HG02678 (cell line): ENCODE results near the gene JPH2.

Experiments
- ATAC-seq: cut with Tn5 transposase; IDR thresholded peaks from one replicate; pipeline ENCODE4 v1.9.1; 2021; ENCODE audit warnings: mild to moderate bottlenecking, moderate library complexity; ENCODE audit not compliant: unreplicated experiment

The JPH2 gene

DNA sequence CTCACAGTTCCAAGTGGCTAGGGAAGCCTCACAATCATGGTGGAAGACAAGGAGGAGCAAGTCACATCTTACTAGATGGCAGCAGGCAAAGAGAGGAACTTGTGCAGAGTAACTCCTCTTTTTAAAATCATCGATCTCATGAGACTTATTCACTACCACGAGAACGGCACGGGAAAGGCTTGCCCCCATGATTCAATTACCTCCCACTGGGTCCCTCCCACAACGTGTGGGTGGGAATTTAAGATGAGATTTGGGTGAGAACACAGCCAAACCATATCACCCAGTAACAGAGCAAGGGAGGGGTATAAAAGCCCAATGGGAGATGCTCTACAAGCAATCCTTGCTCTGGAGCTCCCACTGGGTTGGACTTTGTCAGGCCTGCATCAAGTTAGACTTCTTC is 80.4 kb downstream of the JPH2 start:
- ATAC-seq, result no peak

DNA sequence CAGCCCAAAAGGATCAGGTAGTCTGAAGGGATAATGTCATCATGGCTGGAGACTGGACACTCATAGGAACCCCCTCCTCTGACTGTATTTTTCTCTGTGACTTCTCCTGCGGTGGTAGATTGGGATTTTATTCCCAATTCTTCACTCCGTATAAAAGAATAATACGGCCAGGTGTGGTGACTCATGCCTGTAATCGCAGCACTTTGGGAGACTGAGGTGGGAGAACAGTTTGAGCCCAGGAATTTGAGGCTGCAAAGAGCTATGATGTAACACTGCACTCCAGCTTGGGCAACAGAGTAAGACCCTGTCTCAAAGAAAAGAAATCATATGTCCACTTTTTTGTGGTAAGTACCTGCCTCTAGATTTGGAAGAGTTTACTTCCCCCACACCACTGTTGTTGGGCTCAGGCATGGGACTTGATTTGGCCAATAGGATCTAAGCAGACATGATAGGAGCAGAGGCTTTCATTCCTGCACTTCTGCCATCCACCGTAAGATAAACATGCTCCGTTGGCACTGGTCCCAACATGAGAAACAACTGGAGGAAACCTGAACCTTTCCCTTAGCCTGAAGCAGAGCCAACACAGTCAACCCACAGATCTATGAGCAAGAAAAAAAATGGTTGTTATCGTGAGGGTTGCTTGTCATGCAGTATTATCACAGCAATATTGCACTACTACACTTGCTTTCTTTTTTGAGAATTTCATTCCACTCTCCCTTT is 82.0 kb downstream of the JPH2 start:
- no peak for ATAC-seq

GRCh38 chr20:44102582-44102981 is 84.4 kb downstream of the JPH2 start:
- no peak for ATAC-seq

DNA sequence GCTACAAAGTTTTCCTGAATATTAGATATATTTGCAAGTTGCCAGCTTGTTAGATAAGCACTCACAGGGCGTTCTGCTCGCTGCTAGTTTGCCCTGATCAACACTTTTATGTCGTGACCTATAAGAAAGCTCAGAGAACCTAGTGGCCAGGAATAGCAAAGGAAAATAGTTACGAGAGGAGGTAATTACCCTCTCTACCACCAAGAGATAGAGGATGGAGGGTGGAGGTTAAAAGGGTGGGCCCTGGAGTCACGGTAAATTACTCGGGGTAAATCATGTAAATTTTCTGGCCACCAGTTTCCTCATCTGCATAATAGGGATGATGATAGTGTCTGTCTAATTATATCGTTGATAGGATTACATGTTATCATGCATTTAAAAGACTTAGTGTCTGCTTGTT is 87.2 kb downstream of the JPH2 start:
- no peak for ATAC-seq

DNA sequence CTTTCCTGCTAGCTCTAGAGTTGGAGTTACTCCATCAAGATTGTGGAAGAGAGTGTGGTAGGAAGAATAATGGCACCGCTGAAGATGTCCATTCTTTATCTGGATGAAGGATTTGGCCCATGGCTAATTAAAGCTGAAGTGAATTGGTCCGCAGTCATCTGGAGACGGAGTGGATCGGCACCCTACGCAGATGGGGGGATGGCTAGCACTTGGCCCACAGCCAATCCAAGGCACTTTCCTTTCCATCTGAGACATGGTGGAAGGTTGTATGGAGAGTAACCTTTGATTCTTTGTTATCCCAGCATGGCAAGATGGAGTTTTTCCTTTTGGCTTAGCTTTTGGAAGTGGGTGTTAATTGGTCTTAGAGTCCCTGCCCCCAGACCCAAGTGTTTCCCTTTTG is 88.3 kb downstream of the JPH2 start:
- no peak for ATAC-seq

- ATAC-seq, result no peak
These were observed 88.7 kb downstream of the JPH2 start for GRCh38 chr20:44098256-44098630.

GRCh38 chr20:44097521-44098255 is 89.3 kb downstream of the JPH2 start:
- no peak for ATAC-seq

DNA sequence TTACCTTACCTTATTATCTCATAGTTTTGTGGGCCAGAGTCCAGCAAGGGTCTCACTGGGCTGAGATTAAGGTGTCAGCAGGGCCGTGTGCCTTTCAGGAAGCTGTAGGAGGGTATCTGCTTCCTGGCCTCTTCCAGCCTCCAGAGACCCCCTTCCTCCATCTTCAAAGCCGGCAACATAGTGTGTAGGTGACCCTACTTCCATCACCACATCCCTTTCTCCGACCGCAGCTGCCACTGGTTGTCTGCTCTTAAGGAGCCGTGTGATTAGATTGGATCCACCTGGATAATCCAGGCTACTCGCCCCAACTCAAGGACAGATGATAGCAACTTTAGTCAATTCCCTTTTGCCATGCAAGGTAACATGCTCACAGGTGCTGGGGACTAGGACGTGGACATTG is 91.2 kb downstream of the JPH2 start:
- ATAC-seq, result no peak

DNA sequence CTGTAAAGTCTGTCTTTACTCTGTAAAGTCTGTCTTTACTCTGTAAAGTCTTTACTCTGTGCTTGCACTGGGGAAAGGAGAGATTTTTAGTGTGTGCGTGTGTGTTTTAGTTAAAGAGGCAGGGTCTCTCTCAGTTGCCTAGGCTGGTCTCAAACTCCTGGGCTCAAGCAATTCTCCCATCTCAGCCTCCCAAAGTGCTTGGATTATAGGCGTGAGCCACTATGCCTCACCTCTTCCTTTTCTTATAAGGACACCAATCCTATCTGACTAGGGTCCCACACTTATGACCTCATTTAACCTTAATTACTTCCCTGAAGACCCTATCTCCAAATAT is 93.8 kb downstream of the JPH2 start:
- no peak for ATAC-seq

DNA sequence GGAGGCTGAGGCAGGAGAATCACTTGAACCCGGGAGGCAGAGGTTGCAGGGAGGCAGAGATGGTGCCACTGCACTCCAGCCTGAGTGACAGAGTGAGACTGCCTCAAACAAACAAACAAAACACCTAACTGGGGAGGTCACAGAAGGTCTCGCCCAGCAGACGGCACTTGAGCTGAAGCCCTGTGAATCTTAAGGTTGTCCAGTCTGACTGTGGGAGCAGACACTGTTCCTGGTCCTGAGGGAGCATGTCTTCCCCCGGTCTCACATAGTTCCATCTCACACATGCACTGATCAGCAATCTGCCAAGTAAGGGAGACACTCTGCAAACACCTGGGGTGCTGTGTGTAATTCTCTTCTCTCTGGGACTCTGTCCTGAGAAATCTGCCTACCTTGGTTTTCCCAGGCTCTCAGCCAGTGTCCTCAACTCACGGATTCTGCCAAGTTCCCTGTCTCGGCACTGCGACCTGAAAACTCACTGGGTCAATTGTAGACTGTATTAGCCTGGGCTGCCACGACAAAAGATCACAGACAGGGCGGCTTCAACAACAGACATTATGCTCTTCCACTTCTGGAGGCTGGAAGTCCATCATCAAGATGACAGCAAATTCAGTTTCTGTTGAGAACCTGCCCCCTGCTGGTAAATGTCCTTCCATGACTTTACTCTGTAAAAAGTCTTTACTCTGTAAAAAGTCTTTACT is 94.3 kb downstream of the JPH2 start:
- no peak for ATAC-seq

GRCh38 chr20:44091026-44091425 is 96.0 kb downstream of the JPH2 start:
- ATAC-seq, result no peak

DNA sequence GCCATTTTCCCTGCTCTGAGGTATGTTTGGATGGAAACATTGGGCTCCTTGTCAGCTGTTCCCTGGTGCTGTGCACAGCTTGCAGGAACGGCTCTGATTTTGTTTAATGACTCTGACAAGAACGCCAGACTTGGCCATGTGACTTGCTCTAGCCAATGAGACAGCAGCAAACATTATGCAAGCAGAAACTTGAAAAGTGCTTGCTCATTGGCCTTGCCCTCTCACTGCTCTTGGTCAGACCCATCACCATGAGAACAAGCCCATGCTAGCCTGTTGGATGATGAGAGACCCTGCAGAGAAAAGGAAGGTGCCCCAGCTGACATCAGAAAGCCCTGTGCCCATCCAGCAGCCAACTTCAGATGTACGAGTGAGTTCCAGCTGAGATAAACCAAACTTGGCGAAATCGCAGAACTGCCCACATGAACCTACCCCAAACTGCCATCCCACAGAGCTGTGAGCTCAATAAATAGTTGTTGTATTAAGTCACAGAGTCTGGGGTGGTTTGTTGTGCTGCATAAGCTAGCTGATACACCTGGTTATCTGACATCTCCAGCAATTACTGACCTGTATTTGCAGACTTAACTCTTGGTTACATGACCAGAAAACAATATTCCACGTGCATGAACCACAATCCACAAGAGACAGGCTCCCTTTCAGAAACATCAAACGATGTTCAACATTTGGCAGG is 96.9 kb downstream of the JPH2 start:
- ATAC-seq, result no peak

DNA sequence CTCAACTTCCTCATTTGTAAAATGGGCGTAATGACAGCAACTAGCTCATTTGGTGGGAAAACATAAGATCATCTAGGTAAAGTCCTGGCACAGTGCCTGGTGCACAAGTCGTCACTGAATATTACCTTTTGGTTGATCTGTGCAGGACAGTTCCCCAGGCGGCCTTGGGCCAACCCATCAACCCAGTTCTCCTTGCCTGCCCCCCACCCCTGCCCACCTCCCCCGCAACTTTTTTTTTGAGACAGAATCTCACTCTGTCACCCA is 99.2 kb downstream of the JPH2 start:
- ATAC-seq, result no peak

DNA sequence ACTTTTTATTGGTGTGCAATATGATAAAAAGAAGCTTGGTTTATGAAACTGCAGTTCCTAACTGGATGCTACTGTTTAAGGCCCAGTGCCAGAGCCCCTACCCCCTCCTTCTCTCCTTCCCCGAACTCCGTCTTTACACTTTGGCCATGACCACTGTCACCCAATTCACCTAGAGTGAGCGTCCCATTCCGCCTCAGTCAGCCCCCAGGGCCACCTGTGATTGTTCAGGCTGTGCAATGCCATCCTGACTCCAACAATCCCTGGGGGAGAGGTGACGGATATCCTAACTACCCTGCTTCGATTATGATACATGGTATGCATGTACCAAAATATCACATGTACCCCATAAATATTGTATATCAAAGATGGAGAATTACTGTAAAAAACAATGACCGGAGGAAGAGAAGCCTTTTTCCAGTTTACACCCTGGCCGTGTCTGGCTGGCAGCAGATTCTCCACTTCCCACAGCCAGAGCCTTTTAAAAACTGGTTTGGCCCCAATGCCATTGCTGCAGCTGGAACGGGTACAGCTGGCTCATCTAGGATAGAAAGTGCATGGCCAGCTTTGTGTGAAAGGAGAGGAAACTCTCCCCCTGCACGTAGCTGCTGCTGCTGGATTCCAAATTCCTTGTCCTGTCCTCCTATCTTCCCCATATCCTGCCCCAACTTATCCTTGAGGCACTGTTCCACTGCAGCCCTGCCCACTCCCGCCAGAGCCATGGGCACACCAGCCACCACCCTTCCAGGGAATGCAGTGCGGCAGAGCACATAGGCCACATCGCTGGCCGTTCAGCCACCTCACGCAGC is 99.7 kb downstream of the JPH2 start:
- ATAC-seq, result no peak

DNA sequence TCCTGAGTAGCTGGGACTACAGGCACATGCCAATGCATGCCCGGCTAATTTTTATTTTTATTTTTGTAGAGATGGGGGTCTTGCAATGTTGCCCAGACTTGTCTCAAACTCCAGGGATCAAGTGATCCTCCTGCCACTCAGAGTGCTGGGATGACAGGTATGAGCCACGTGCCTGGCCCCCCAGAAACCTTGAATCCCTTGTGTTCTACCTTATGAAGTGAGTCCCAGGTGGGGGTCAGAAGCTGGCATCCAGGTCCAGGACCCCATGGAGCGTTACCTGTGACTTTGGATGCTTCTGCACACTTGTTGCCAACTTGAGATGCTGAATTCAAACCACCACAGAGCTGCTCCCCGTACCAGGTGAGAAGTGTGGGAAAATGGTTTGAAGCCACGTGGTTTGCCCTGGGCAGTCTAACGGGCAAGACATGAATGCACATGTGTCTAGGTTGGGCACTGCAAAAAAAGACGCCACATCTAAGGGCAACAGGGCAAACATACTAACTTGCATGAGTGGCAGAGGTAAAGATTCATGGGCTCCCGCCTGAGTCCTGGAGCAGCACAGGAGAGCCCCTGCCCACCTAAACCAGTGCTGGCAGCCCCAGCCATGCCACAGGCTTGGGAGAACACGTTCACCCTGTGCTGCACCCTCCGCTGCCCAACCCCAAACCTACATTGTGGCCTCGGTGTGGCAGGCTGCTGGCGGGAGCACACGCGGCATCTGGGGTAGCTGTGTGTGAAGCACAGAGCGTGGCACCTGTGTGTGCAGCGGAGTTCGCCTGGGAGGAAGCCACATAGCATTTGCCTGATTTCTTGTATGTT is 101.2 kb downstream of the JPH2 start:
- no peak for ATAC-seq

DNA sequence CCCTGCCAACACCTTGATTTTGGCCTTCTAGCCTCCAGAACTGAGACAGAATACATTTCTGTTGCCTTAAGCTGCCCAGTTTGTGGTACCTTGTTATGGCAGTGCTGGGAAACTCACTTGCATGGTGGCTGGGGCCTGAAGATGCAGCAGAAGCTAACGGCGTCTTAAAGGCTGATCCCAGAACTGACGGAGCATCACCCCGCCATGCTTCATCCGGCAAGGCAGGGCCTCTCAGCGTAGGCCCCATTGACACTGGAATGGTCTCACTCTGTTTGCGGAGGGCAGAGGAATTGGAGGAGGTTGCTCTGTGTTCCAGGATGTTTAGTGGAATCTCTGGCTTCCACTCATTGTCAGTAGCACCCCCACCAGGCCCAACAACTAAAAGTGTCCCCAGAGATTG is 102.1 kb downstream of the JPH2 start:
- ATAC-seq, result no peak

DNA sequence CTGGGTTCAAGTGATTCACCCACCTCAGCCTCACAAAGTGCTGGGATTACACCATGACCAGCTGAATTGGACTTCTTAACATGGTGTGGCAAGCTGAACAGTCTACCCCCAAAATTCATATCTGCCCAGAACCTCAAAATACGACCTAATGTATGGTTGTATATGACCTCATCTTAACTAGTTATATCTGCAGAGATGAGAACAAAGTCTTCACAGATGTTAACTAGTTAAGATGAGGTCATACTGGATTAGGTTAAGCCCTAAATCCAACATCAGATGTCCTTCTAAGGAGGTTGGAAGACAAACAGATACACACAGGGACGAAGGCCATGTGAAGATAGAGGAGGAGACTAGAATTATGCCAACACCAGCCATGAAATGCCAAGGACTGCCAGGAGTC is 102.5 kb downstream of the JPH2 start:
- ATAC-seq, result no peak

DNA sequence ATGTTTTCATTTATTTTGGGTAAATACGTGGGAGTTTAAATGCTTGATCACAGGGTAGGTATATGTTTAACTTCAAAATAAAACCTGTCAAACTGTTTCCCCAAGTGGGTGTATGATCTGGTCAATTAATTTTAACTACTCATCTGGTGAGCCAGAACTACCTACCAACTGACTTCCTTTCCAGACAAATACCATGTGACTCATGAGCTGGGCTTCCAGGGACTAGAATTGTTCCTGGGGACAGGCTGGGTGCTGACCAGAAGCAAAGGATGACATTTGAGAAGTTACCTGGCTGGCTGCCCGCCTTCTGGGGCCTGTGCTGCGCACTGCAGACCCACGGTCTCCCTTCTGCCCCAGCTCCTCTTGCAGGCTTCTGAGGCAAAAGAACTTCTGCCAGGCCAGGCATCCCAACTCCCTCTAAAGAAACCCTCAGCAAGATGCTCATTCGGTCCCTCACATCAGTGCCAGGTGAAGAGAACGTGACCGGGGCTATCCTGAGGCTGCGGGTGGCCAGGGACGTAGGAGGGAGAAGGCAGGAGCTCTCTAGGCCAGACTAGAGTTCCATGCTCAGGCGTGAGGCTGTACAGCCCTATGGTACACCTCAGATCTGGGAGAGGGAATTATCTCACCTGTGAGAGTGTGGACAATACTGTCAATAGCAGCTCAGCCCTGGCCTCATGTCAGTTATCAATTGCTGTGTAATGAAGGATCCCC is 103.6 kb downstream of the JPH2 start:
- ATAC-seq, result no peak

DNA sequence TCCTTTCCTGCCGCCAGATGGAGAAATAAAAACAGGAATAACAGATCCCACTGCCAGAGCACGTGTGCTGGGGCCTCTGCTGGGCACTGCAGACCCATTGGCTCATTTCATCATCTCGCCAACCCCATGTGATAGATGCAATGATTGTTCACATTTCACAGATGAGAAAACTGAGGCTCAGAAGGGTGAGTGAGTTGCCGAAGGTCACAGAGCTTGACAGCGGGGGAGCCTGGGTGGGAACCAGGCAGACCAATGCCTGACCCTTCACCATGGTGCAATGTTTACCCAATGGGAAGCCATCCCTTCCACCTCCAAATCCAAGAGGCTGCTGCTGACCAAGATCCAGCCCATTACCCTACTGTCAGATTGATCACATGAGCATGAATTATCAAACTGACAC is 105.1 kb downstream of the JPH2 start:
- ATAC-seq, result no peak

- no peak for ATAC-seq
These were observed 105.5 kb downstream of the JPH2 start for GRCh38 chr20:44081476-44081875.
